ENCODE data around the gene TPCN2.

The TPCN2 gene

DNA sequence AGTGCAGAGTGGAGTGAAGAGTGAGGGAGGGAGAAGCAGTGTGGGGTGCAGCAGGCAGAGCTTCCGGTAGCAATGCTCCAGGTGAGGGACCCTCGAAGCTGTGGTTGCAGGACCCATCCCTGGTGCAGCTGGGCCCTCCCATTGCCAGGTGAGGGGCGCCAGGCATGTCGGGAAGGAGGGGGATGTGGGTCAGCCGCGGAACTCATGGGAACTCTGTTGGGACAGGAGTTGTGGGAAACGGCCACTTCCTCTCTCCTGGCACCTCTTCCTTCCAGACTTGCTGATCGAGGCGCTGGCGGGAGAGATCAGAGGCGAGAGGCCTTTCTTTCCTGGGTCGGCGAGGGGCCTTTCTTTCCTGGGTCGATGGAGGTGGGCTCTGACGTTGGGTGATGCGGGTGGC is 48.5 kb downstream of the TPCN2 start:
- no peak for DNase-seq

DNA sequence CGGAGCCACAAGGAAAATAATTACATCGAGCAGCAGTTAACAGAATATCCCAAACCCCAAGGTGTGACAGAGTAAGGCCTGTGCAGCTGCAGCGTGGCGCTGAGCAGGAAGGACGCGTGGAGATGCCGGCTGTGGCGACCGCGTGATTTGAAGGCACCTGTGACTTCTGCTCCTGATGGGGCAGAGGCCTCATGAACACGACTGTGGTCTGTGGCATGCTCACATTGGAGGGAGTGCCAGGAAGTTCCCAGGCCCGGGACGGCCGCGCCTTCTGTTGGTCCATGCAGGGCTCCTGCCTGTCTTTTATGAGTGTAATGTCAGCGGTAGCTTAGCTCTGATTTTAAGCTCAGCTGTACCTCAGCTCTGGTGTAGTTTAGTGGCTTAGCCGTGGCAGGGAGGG is 50.4 kb downstream of the TPCN2 start:
- DNase-seq = no peak

DNA sequence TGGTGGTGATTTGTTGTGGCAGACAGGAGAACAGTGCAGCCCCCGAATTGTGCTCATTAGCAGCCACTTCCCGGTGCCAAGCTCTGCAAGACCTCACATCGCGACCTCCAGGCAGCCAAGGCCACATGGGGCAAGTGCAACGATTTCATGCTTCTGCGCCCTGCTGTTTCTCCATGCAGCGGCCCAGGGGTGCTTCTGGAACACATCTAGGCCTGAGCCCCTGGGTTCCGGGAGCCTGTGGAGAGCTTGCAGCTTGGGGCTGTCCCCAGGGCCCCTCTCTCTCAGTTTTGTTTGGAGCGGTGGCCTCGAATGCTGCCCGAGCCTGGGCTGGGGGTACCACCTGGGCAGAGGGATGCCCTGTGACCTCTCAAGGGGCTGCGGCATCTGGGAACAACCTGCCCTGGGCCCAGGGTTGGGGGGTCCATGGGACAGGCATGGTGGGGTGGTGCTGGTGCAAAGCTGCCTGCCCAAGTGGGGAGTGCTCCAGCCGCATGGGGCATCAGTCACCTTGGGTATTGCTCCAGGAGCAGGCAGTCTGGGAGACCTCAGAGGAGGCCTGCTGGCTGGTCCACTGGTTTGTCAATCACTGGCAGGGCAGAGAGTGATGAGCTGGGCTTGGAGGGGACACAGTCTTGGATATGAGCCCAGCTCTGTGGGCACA is 51.9 kb downstream of the TPCN2 start:
- DNase-seq = no peak

DNA sequence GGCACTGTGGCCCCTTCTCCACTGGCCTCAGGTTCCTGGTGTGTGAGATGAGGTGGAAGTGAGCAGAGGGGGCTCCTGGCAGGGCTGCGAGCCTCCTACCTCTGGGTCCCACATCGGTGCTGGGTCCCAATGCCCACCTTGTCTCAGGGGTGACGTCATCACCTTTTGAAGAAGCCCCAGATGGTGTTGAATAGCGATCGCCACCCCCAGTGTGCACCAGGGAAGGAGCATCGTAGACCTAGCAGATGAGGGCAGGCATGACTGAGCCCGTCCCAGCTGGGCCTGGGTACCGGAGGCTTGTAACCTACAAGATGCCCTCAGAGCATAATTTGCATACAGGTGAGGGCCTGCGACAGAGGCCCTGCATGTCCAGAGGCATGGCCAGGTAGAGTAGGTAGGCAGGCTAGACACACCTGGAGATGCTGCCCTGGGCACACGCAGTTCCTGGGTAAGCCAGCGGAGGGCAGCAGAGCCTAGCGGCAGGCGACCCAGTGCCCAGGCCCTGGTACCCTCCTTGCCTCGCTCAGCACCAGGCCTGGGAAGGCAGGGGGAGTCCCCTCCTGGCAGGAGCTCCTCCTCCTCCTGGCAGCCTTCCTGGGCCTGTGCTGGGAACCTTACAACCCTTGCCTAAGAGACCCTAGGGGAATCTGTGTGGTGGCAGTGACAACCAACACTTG is 52.5 kb downstream of the TPCN2 start:
- peak; percentile 17 for DNase-seq

DNA sequence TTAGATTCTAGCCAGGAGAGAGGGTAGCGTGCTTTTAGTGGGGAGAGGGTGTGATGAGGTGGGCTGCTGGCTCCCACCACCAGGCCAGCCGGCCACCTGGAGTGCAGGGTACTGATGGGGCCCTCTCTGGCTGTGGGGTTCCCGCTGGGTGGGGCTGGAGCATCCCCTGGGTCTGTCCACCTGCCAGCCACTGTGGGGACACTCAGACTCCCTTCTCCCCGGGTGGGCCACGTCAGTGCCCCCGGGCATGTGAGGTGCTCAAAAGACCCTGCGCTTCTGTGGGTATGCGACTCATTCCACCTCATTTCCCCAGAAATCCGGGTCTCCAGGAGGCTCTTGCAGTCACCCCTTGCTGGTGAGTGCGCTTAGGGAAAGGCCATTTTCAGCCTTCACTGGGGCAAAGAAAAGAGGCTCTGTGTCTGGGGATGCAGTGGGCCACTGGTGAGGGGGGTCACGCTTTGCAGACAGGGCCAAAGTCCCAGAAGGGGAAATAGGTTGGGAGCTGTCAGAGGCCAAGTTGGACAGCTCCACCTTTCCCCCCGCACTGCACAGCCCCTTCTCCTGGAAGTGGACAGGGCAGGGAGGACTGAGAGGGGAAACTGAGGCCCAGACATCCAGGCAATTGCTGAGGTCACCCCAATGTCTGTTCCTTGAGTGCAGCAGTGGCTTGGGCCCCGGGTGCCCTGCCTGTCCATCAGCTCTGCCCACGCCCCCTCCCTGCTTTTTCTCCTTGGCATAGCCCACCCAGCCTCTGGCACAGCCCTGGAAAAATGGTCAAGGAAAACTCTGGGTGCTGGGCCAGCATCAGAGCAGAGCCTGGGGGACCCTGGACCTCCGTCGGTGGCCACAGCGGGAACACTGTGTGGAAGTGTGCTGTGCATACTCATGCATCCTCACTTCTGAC is 53.3 kb downstream of the TPCN2 start:
- no peak for DNase-seq

DNA sequence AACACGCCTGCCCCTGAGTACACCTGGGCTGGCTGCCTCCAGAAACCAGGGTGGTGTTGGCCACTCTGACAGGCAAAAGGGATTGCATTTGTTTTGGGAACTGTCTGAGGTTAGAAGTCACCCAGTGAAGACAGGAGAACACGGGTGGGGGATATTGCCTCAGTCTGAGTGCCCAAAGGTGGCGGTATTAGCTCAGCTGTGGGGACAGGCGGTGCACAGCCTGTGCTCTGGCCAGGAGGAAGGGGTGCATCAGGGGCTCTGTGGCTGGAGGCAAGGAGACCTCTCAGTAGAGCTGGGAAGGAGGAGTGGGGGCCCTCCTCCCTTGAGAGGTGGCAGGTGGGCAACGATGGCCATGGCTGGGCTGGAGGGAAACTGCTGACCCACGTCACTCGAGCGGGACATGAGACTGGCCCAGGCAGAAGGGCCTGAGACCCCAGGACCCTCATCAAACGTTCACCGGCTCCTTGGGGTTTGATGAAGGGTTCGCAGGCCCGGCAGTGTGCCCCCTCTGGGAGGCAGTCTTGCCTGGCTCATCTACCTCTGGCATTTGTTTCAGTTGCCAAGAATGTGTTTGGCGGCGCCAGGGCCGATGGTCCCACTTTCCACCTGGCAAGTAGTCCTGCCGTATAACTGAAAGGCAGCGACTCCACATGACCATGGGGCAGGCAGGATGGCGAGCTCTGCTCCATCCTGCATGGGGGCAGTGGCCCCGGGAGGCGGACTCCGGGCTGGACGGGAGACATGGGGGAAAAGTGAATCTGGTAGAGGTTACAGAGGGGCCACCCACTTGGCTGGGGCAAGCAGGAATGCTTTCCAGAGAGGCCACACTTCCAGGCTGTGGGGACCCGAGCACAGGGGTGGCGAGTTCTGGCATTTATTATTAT is 54.2 kb downstream of the TPCN2 start:
- DNase-seq = no peak

DNA sequence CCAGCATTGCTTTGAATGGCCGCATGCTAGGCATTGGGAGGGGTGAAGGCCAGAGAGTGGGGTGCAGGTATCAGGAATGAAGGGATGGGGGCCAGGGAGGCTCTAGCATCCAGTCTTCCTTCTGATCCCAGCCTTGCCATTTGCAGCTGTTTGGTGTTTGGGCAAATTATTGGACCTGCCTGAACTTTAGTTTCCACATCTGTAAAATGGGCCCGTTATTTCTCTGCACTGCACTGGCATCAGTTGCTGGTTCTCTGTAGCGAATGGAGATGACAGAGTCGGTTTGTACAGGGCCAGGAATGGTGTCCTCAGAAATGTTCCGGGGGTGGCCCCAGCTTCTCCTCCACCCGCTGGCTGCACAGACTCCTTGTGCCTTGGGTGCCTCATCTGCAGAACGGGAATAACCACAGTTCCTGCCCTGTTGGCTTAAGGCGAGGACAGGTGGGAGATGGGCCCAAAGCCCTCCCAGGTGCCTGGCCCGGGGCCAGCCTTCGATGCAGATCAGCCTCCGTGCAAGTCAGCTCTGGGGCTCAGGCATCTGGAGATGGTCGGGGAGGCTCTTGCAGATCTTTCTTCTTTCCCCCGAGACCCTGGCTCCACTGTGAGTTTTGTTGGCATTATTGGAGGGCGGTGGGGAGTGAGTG is 55.6 kb downstream of the TPCN2 start:
- no peak for DNase-seq

DNA sequence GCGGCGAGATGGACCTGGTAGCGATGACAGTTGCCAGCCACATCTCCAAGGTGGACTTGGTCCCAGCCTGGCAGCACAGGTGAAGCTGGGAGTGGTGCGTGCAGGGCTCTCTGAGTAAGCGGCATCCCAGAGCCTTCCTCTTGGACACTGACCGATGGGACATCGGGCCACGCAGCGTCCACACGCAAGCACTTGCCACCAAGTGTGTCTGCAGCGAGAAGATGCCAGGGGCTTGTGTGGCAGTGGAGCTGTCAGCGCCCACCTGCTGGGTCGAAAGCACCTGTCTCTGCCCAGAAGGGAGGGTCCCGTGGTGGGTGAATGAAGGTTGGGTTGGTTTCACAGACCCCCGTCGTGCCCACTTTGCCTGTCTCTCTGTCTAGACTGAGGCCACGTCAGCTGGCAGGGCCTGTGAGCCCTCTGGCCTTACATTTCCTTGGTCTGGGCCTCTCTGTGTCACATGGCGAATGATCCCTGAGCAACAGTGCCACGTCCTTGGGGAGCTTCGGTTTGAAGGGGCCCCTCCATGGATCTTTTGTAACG is 56.2 kb downstream of the TPCN2 start:
- DNase-seq = no peak

DNA sequence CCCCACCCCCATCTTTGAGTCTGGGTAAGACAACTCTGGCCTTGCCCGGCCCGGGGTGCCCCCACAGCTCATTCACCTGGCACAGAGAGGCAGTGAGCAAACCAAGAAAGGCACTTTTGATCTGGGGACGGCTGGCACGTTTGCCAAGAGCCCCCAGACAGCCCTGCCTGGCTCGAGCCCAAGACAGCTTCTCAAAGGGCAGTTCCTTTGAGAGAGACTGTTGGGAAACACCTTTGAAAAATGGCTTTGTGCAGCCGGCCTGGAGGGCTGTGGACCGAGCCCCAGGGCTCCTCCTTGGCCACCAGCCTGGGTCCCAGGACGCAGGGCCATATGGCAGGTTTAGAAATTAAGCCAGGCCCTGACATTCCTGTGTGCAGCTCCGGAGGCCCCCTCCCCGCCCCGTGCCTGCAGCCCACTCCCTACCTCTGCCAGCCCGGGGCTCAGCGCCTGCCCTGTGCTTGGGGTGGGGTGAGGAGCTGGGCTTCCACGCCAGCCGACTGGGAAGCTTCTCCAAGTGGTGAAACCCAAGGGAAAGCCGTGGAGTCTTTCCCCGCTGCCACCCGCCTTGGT is 56.8 kb downstream of the TPCN2 start:
- no peak for DNase-seq

DNA sequence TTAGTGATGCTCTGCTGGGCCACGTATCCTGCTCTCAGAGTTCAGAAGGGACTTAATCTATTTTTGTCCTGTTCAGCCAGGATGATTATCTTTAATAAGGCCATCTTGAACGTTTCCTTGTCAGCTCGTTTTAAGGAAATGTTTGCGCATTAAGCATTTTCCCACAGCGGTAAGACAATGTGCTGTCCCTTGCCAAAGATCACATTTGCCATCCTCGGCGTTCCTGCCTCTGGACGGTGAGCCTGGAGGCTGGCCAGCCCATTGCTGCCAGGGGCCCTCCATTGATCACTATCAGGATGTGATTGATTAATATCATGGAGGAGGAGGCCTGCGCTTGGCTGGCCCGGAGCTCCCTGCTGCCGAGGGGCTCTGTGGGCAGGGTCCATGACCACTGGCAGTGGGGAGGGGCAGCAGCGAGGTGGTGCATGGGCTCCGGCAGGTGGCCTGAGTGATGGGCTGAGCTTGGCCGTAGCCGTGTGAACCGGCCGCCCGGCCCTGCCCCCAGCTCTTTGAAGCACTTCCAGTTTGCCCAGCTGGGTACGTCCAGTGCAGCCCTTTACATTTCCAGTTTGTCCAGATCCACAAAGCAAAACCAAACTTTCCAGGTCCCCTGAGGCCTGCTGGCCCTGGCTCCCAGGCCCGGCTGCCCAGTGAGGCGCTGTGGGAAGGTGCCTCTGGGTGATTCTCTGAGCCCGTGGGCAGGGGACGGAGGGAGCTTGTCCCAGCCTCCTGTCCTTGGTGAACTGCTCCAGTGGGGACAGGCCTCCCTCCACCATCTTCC is 57.5 kb downstream of the TPCN2 start:
- DNase-seq = no peak

DNA sequence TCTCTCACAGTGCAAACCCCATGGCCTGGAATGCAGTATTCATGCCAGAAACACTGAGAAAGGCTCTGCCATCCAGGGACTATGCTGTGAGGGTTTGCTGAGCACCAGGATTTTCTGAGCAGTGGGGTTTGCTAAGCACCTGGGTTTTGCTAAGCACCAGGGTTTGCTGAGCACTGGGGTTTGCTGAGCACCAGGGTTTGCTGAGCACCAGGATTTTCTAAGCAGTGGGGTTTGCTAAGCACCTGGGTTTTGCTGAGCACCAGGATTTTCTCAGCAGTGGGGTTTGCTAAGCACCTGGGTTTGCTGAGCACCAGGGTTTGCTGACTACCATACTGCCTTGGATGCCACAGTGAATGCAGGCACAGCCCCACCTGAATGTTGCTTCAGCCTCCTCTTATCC is 58.7 kb downstream of the TPCN2 start:
- no peak for DNase-seq

DNA sequence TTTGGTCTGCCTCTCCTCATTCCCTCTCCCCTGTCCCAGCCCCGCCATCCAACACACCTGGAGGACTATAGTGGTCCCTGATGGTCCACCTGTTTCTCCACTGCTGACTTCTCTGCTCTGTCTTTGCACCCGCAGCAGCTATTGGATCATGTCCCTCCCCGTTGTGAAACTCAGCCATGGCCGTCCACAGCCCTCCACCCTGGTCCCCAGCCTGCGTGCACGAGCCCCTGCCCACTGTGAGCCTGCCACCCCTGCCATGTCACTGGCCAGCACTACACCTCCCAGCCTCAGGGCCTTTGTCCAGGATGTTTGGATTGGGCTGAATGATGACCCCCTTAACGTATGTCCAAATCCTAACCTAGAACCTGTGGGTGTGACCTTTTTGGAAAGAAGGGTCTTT is 59.3 kb downstream of the TPCN2 start:
- no peak for DNase-seq

DNA sequence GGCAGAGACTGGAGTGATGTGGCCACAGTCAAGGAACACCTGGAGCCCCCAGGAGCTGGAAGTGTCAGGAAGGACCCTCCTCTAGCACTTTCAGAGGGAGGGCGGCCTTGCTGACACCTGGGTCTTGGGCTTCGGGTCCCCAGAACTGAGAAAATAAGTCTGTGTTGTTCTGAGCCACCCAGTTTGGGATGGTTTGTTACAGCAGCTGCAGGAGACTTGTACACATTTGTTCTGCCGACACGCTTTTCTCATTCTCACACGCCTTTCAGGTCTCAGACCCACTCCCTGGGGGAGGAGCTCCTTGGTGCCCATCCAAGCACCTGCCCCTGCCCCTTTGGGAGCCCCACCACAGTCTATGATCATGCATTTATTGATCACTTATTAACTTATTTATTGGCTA is 59.8 kb downstream of the TPCN2 start:
- no peak for DNase-seq

DNA sequence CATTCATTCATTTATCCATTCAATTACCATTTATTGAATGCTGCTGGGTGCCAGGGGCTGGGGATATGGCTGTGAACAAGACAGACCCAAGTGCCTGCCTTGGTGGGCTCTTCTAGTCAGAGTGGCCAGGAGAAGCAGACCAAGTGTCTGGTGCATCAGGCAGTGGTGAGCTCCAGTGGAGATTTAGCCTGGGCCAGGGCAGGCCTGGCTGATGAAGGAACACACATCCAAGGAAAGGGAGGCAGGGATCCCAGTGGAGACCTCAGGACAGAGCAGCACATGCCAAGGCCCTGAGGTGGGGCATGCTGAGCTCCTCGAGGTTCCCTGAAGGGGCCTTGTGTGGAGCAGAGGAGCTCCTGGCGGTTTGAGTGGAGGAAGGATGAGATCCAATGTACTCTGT is 60.4 kb downstream of the TPCN2 start:
- DNase-seq = no peak

DNA sequence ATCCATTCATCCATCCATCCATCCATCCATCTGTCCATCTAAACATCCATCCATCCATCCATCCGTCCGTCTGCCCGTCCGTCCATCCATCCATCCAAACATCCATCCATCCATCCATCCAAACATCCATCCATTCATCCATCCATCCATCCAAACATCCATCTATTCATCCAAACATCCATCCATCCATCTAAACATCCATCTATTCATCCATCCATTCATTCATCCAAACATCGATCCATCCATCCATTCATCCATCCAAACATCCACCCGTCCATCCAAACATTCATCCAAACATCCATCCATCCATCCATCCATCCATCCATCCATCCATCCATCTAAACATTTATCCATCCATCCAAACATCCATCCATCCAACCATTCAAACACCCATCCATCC is 61.7 kb downstream of the TPCN2 start:
- no peak for DNase-seq

DNA sequence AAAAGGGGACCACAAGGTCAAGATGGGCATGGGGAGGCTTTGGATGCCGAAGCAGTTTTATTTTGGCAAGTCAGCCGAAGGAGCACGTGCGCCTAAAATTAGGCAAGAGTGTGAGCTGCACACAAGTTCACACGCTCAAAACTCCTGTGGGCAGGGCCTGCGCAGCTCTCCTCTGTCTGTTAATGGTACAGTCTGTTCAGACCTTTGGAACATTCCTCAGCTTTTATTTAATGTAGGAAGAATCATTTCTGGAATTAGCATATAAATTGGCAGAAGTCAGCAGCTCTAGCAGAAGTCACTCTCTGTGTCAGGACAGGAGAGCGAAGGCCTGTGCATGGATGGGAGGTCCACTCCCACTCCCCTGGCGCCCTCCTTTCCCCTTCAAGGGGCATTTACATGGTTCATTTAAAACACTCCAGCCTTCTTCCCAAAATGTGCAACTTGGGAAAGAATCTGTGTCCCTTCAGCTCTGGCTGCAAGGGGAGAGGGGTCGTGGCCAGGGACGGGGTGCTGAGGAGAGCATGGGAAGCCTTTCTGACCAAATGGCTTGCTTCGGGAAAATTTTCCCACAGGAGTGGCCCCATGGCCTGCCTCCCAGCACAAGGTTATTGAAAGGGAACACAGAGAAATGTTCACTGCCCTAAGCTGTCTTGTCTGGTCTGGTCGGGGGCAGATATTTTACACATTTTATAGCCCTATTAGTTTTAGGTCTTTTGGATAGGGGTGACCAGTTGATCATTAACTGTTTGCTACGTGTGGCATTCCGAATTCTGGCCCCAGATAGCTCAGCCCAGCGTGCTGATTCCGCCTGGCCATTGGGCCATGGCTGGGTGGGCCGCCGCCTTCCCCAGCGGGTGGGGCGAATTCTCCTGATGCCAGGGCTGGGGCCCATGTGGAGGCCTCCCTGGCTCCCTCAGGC is 63.2 kb downstream of the TPCN2 start:
- DNase-seq = no peak

DNA sequence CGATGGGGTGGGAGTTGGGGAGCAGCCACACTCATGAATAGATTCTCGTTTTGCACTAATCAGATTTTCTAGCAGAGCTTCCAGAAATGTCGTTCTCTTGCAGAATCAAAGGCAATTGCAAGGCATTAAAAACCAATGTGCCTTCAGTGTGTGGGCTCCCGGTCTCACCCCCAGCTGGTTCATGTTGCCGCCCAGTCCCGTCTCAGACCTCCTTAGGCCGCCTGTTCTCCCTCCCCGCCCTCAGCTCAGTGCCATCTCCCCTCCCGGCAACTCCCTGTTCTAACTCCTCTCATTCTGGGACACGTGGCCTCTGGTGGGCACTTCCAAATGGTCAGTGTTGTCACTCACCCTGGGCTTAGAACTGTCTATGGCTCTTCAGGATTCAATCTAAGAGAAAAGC is 64.5 kb downstream of the TPCN2 start:
- no peak for DNase-seq

DNA sequence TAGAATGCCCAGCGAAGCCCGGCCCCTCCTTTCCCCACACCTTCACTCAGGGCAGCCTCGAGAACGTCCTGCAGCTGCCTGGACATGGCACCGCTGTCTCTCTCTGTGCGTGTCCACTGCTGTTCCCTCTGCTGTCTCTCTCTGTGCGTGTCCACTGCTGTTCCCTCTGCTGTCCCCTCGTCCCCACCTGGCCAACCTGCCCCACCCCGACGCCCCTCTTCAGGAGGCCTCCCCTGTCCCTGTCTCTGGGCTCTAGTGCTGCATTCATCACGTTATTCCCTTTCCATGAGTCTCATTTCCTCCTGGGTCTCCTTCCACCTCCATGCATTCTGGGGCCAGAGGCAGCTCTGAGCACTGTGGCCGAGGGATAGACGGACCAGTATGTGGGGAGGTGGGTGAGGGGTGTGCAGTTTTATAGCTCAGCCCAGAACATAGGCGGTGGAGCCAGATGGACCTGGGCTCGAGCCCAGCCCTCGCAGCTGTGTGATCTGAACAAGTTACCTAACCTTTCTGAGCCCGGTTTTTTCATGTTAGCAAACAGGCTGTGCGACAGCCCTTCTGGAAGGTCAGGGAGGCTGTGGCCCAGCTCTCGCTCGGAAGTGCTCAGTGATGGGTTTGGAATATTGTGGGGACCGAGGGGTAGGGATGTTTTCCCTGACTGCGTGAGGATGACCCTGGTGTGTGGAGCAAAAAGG is 65.1 kb downstream of the TPCN2 start:
- DNase-seq = no peak

DNA sequence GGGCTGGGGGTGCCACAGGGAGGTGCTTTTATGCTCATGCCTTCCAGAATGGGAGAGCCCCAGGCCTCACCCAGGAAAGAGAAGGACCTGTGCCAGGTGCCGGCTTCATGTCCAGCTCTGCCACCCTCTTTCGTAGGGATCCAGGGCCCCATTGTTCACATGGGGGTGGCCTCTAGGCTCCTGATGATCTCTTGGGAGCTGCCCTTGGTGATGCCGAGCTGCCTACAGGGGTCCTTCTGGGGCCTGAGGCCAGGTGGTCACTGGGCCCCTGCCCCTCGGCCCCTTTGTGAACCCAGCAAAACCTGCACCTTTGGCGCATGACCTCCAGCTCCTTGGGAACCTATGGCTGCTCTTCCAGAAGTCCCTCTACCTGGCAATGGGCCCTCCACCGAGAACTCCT is 65.6 kb downstream of the TPCN2 start:
- DNase-seq = no peak

All from GOT3 (cell line).